GM19324 (cell line): ENCODE results near the gene C1QC.

ENCODE experiments used
- ATAC-seq: cut with Tn5 transposase; IDR thresholded peaks from one replicate; pipeline ENCODE4 v1.9.1; 2021; ENCODE audit warnings: mild to moderate bottlenecking, moderate library complexity; ENCODE audit not compliant: unreplicated experiment, low FRiP score

C1QC gene

GRCh38 chr1:22643381-22643780 is at the start of gene C1QC:
TSS of gene C1QC (plus strand) at chr1:22643633. CDS start at chr1:22644024, 391 bp downstream.
- ATAC-seq: no peak

GRCh38 chr1:22594396-22594795 is 49.0 kb upstream of the C1QC start:
- ATAC-seq: no peak

- no peak for ATAC-seq
Observed at GRCh38 chr1:22595108-22595507, 48.3 kb upstream of the C1QC start.

- no peak for ATAC-seq
Observed at GRCh38 chr1:22597301-22597965, 46.0 kb upstream of the C1QC start.

GRCh38 chr1:22597996-22598395 is 45.4 kb upstream of the C1QC start:
- ATAC-seq: no peak

- no peak for ATAC-seq
Observed at GRCh38 chr1:22598736-22599135, 44.7 kb upstream of the C1QC start.

- no peak for ATAC-seq
Observed at GRCh38 chr1:22600071-22600816, 43.2 kb upstream of the C1QC start.

GRCh38 chr1:22600817-22601605 is 42.4 kb upstream of the C1QC start:
- ATAC-seq: no peak

GRCh38 chr1:22601610-22602009 is 41.8 kb upstream of the C1QC start:
- ATAC-seq: no peak

GRCh38 chr1:22602060-22602740 is 41.2 kb upstream of the C1QC start:
- no peak for ATAC-seq

- no peak for ATAC-seq
Observed at GRCh38 chr1:22606161-22606560, 37.3 kb upstream of the C1QC start.

GRCh38 chr1:22607154-22607553 is 36.3 kb upstream of the C1QC start:
- no peak for ATAC-seq

- no peak for ATAC-seq
Observed at GRCh38 chr1:22608361-22608760, 35.1 kb upstream of the C1QC start.

- no peak for ATAC-seq
Observed at GRCh38 chr1:22609291-22609690, 34.1 kb upstream of the C1QC start.

GRCh38 chr1:22611530-22611947 is 31.9 kb upstream of the C1QC start:
- ATAC-seq: no peak

- ATAC-seq: no peak
Observed at GRCh38 chr1:22612671-22613571, 30.5 kb upstream of the C1QC start.

- ATAC-seq: no peak
Observed at GRCh38 chr1:22613572-22613918, 29.9 kb upstream of the C1QC start.

- no peak for ATAC-seq
Observed at GRCh38 chr1:22613951-22614350, 29.5 kb upstream of the C1QC start.

GRCh38 chr1:22615886-22616285 is 27.5 kb upstream of the C1QC start:
- ATAC-seq: no peak

- no peak for ATAC-seq
Observed at GRCh38 chr1:22616571-22616970, 26.9 kb upstream of the C1QC start.
